Calu3 (cell line): ENCODE data around the gene PKN2. TPM values are rescaled to one million over a fixed set of nuclear protein-coding genes. Genes with fewer than 3 reads are reported as not detected.

Experiments
- BruUV-seq: library from RNA; stranded (reverse); fragments of 400-500 nt; replicated peaks from 2 replicates; lab custom pipeline; 2021; lab: Mats Ljungman, UMichigan
- CTCF ChIA-PET: fragments of 300-600 bp; sonication (Branson Sonifier 250); formaldehyde crosslinking; loops from one replicate; lab custom pipeline; 2022; ENCODE audit warnings: antibody characterized with exemption; lab: Charles Lee
- DNase-seq: peaks from one replicate; pipeline ENCODE4 v3.0.0; 2022
- H3K27ac Mint-ChIP-seq: one replicate; pipeline ENCODE4 v1.8.0; 2022; ENCODE audit warnings: mixed read lengths; ENCODE audit not compliant: unreplicated experiment
- H3K27me3 Mint-ChIP-seq: one replicate; pipeline ENCODE4 v1.8.0; 2022; ENCODE audit warnings: mixed read lengths; ENCODE audit not compliant: unreplicated experiment
- H3K36me3 Mint-ChIP-seq: one replicate; pipeline ENCODE4 v1.8.0; 2022; ENCODE audit warnings: mild to moderate bottlenecking, moderate library complexity, mixed read lengths; ENCODE audit not compliant: insufficient read depth, unreplicated experiment
- H3K4me1 Mint-ChIP-seq: one replicate; pipeline ENCODE4 v1.8.0; 2022; ENCODE audit warnings: mild to moderate bottlenecking, low read depth, mixed read lengths; ENCODE audit not compliant: unreplicated experiment
- H3K4me3 Mint-ChIP-seq: one replicate; pipeline ENCODE4 v1.8.0; 2022; ENCODE audit warnings: mild to moderate bottlenecking, low read depth, moderate library complexity, mixed read lengths; ENCODE audit not compliant: unreplicated experiment
- H3K9me3 Mint-ChIP-seq: one replicate; pipeline ENCODE4 v1.8.0; 2022; ENCODE audit warnings: low read depth, mixed read lengths; ENCODE audit not compliant: unreplicated experiment
- CTCF ChIP-seq: fragments of 200-600 bp; IDR thresholded peaks from one replicate; pipeline ENCODE4 v1.8.0; 2022; ENCODE audit warnings: antibody characterized with exemption; ENCODE audit not compliant: unreplicated experiment
- intact Hi-C: fragments of 100-400 bp; cut with micrococcal nuclease; formaldehyde crosslinking; loops from one replicate; pipeline ENCODE4 v1.10.0; 2022; ENCODE audit not compliant: unreplicated experiment
- total RNA-seq: library from RNA; stranded (reverse); gene quantifications from 2 replicates; pipeline ENCODE4 v1.2.3, GENCODE V29; 2022

PKN2 gene
- total RNA-seq, 1 experiment from 2014 or later: 82.8 TPM

GRCh38 chr1:88873737-88874349 is 189.8 kb downstream of the PKN2 start:
- CTCF ChIA-PET: interaction anchor here (0.6 kb wide), 2 partner anchors 10 to 15 kb away, joined by 3 to 10 read pairs; no protein-coding TSS in a partner anchor
- no peak overlapping the region for H3K27ac Mint-ChIP-seq
- no peak overlapping the region for H3K4me3 Mint-ChIP-seq
- intact Hi-C loops: no loop called here
- H3K4me1 Mint-ChIP-seq: peaks cover 9% of the 10 kb centered on the region
- H3K36me3 Mint-ChIP-seq: peaks cover 3% of the 10 kb centered on the region
- no TSS peak for BruUV-seq
- H3K9me3 Mint-ChIP-seq: no peaks in the 10 kb centered on the region
- DNase-seq: no peak
- no peaks in the 10 kb centered on the region for H3K27me3 Mint-ChIP-seq
- no peak for TF ChIP-seq CTCF

- DNase-seq: no peak
- CTCF ChIA-PET: no interaction called here
- intact Hi-C loops: loop anchor here (1.0 kb wide), 1 partner anchor 72 kb away; no protein-coding TSS in a partner anchor
- no peaks in the 10 kb centered on the region for H3K9me3 Mint-ChIP-seq
- H3K27me3 Mint-ChIP-seq: no peaks in the 10 kb centered on the region
- H3K4me1 Mint-ChIP-seq: peaks cover 9% of the 10 kb centered on the region
- no peak overlapping the region for H3K4me3 Mint-ChIP-seq
- no TSS peak for BruUV-seq
- H3K36me3 Mint-ChIP-seq: peaks cover 14% of the 10 kb centered on the region
- no peak for TF ChIP-seq CTCF
- H3K27ac Mint-ChIP-seq: no peak overlapping the region
Observed at GRCh38 chr1:88875595-88875994, 191.5 kb downstream of the PKN2 start.

GRCh38 chr1:88876573-88877365 is 192.7 kb downstream of the PKN2 start:
- intact Hi-C loops: loop anchor here (1.0 to 2.0 kb wide), 2 partner anchors 140 to 222 kb away; no protein-coding TSS in a partner anchor

GRCh38 chr1:88877382-88877825 is 193.3 kb downstream of the PKN2 start:
- no peak for DNase-seq
- CTCF ChIA-PET: no interaction called here
- no peak for TF ChIP-seq CTCF
- no peak overlapping the region for H3K4me3 Mint-ChIP-seq
- no peaks in the 10 kb centered on the region for H3K27me3 Mint-ChIP-seq
- H3K27ac Mint-ChIP-seq: no peak overlapping the region
- no TSS peak for BruUV-seq
- no peaks in the 10 kb centered on the region for H3K9me3 Mint-ChIP-seq
- H3K4me1 Mint-ChIP-seq: peaks cover 15% of the 10 kb centered on the region
- intact Hi-C loops: loop anchor here (1.0 to 2.0 kb wide), 2 partner anchors 141 to 223 kb away; no protein-coding TSS in a partner anchor
- peaks cover 24% of the 10 kb centered on the region for H3K36me3 Mint-ChIP-seq

More at GRCh38 chr1:88876573-88877365, 192.7 kb downstream of the PKN2 start:
- Mint-ChIP-seq H3K27ac (no peak overlapping the region), H3K27me3 (no peaks in the 10 kb centered on the region), H3K4me1 (peaks cover 9% of the 10 kb centered on the region), H3K36me3 (peaks cover 17% of the 10 kb centered on the region), H3K4me3 (no peak overlapping the region), H3K9me3 (no peaks in the 10 kb centered on the region)
- no peak for DNase-seq
- BruUV-seq: no TSS peak
- CTCF ChIA-PET: no interaction called here
- TF ChIP-seq CTCF: no peak
